BE2C (cell line): Measurements from ENCODE around the gene TBC1D16.
A peak's percentile ranks its signal among the peaks of the same experiment; 100 is the strongest.

Source experiments
- DNase-seq: peaks from one replicate; pipeline ENCODE4 v3.0.0-alpha.2; 2020
- H3K27me3 ChIP-seq: fragments of 250-450 bp; sonication (Bioruptor Pico); 2 replicates; pipeline ENCODE4 v1.5.1; 2020; ENCODE audit warnings: mild to moderate bottlenecking
- H3K36me3 ChIP-seq: fragments of 250-450 bp; sonication (Bioruptor Pico); 2 replicates; pipeline ENCODE4 v1.5.1; 2020; ENCODE audit warnings: mild to moderate bottlenecking
- H3K4me1 ChIP-seq: fragments of 250-450 bp; sonication (Bioruptor Pico); 2 replicates; pipeline ENCODE4 v1.5.1; 2020
- H3K4me3 ChIP-seq: 2 replicates; pipeline ENCODE4 v1.5.1; 2011; ENCODE audit warnings: low read depth, low read length
- H3K9me3 ChIP-seq: fragments of 250-450 bp; sonication (Bioruptor Pico); 2 replicates; pipeline ENCODE4 v1.5.1; 2020
- CTCF ChIP-seq: IDR thresholded peaks from 2 replicates; pipeline ENCODE4 v1.5.1; 2012; ENCODE audit warnings: mild to moderate bottlenecking, low read depth, low read length

TBC1D16 gene

GRCh38 chr17:79977708-79978547 lies 57.7 kb downstream of the TBC1D16 start:
- Histone ChIP-seq H3K9me3 (no peaks in the 10 kb centered on the region), H3K27me3 (no peaks in the 10 kb centered on the region), H3K4me1 (no peaks in the 10 kb centered on the region; the same call in 1 of the 2 replicates), H3K36me3 (no peaks in the 10 kb centered on the region), H3K4me3 (no peak overlapping the region)
- TF ChIP-seq CTCF = no peak
- DNase-seq = no peak

GRCh38 chr17:79977161-79977631 lies 58.5 kb downstream of the TBC1D16 start:
- no peaks in the 10 kb centered on the region for H3K27me3 ChIP-seq
- H3K9me3 ChIP-seq = no peaks in the 10 kb centered on the region
- no peak for TF ChIP-seq CTCF
- no peak for DNase-seq
- H3K36me3 ChIP-seq = no peaks in the 10 kb centered on the region
- H3K4me3 ChIP-seq = no peak overlapping the region
- no peaks in the 10 kb centered on the region; the same call in 1 of the 2 replicates for H3K4me1 ChIP-seq

GRCh38 chr17:79976451-79976850 lies 59.2 kb downstream of the TBC1D16 start:
- no peaks in the 10 kb centered on the region for H3K9me3 ChIP-seq
- TF ChIP-seq CTCF = no peak
- no peak for DNase-seq
- no peak overlapping the region for H3K4me3 ChIP-seq
- H3K27me3 ChIP-seq = no peaks in the 10 kb centered on the region
- no peaks in the 10 kb centered on the region; the same call in 1 of the 2 replicates for H3K4me1 ChIP-seq
- no peaks in the 10 kb centered on the region for H3K36me3 ChIP-seq

- no peaks in the 10 kb centered on the region for H3K36me3 ChIP-seq
- no peak overlapping the region for H3K4me3 ChIP-seq
- DNase-seq = no peak
- no peaks in the 10 kb centered on the region for H3K9me3 ChIP-seq
- no peaks in the 10 kb centered on the region for H3K4me1 ChIP-seq
- TF ChIP-seq CTCF = no peak
- no peaks in the 10 kb centered on the region for H3K27me3 ChIP-seq
These were observed 60.1 kb downstream of the TBC1D16 start for GRCh38 chr17:79975498-79976134.

- Histone ChIP-seq H3K27me3 (no peaks in the 10 kb centered on the region), H3K36me3 (no peaks in the 10 kb centered on the region), H3K4me1 (peaks cover 3% of the 10 kb centered on the region; the same call in 1 of the 2 replicates), H3K4me3 (no peak overlapping the region), H3K9me3 (no peaks in the 10 kb centered on the region)
- no peak for DNase-seq
- peak; percentile 30 for TF ChIP-seq CTCF
These were observed 60.8 kb downstream of the TBC1D16 start for GRCh38 chr17:79974566-79975497.
